Chondrocyte (in vitro differentiated cells): ENCODE measurements around the gene SLC16A13. TPM values are rescaled to one million over a fixed set of nuclear protein-coding genes. Genes with fewer than 3 reads are reported as not detected.

Experiments
- DNase-seq: peaks from one replicate; pipeline ENCODE4 v3.0.0; 2021; ENCODE audit warnings: mixed read lengths, low spot score
- H3K27ac Mint-ChIP-seq: one replicate; pipeline ENCODE4 v1.8.0; 2021; ENCODE audit warnings: mild to moderate bottlenecking, moderate library complexity, mixed read lengths; ENCODE audit not compliant: unreplicated experiment
- H3K27me3 Mint-ChIP-seq: 2 replicates; pipeline ENCODE4 v1.8.0; 2021; ENCODE audit warnings: low read depth, mixed read lengths
- H3K36me3 Mint-ChIP-seq: 2 replicates; pipeline ENCODE4 v1.8.0; 2021; ENCODE audit warnings: low read depth, mixed read lengths
- H3K4me1 Mint-ChIP-seq: 2 replicates; pipeline ENCODE4 v1.8.0; 2021; ENCODE audit warnings: low read depth, mild to moderate bottlenecking, mixed read lengths
- H3K4me3 Mint-ChIP-seq: one replicate; pipeline ENCODE4 v1.8.0; 2021; ENCODE audit warnings: mild to moderate bottlenecking, moderate library complexity, mixed read lengths; ENCODE audit not compliant: unreplicated experiment
- H3K9me3 Mint-ChIP-seq: 2 replicates; pipeline ENCODE4 v1.8.0; 2021; ENCODE audit warnings: low read depth, mixed read lengths
- CTCF ChIP-seq: fragments of 200-600 bp; sonication (generic); IDR thresholded peaks from 2 replicates; pipeline ENCODE4 v1.5.0; 2021; ENCODE audit warnings: antibody characterized with exemption, mild to moderate bottlenecking, moderate library complexity
- total RNA-seq: library from RNA; stranded (reverse); gene quantifications from 3 replicates; pipeline ENCODE4 v1.2.1, GENCODE V29; 2021

Gene SLC16A13
- total RNA-seq, 1 donor from 2014 or later, result 4.8 TPM

GRCh38 chr17:7026471-7027115 lies 9.2 kb upstream of the SLC16A13 start:
- H3K27me3 Mint-ChIP-seq, result peaks cover 11% of the 10 kb centered on the region
- DNase-seq, result no peak
- no peak overlapping the region for H3K4me3 Mint-ChIP-seq
- H3K4me1 Mint-ChIP-seq, result peaks cover 7% of the 10 kb centered on the region
- H3K36me3 Mint-ChIP-seq, result no peaks in the 10 kb centered on the region
- H3K9me3 Mint-ChIP-seq, result no peaks in the 10 kb centered on the region
- H3K27ac Mint-ChIP-seq, result no peak overlapping the region
- TF ChIP-seq CTCF, result no peak

DNA sequence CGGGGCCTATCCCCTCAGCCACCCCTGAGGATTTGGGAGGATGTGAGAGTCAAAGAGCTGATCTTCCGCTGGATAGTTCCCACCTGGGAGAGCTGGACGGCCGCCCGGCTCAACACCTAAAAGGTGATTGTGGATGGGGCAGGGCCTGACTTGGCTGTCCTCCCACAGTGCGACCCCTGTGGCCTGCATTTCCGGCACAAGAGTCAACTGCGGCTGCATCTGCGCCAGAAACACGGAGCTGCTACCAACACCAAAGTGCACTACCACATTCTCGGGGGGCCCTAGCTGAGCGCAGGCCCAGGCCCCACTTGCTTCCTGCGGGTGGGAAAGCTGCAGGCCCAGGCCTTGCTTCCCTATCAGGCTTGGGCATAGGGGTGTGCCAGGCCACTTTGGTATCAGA lies 8.5 kb upstream of the SLC16A13 start:
- TF ChIP-seq CTCF, result no peak
- Mint-ChIP-seq H3K36me3 (no peaks in the 10 kb centered on the region), H3K4me1 (peaks cover 7% of the 10 kb centered on the region), H3K9me3 (no peaks in the 10 kb centered on the region), H3K27ac (no peak overlapping the region), H3K4me3 (no peak overlapping the region), H3K27me3 (peaks cover 11% of the 10 kb centered on the region)
- no peak for DNase-seq

GRCh38 chr17:7029096-7029495 lies 6.7 kb upstream of the SLC16A13 start:
- H3K36me3 Mint-ChIP-seq, result no peaks in the 10 kb centered on the region
- H3K9me3 Mint-ChIP-seq, result no peaks in the 10 kb centered on the region
- no peak for TF ChIP-seq CTCF
- DNase-seq, result no peak
- no peak overlapping the region for H3K27ac Mint-ChIP-seq
- H3K4me1 Mint-ChIP-seq, result no peaks in the 10 kb centered on the region
- no peak overlapping the region for H3K4me3 Mint-ChIP-seq
- no peaks in the 10 kb centered on the region for H3K27me3 Mint-ChIP-seq

GRCh38 chr17:7029659-7030058 lies 6.2 kb upstream of the SLC16A13 start:
- no peak for DNase-seq
- Mint-ChIP-seq H3K4me1 (no peaks in the 10 kb centered on the region), H3K27me3 (no peaks in the 10 kb centered on the region), H3K36me3 (no peaks in the 10 kb centered on the region), H3K4me3 (no peak overlapping the region), H3K9me3 (no peaks in the 10 kb centered on the region), H3K27ac (no peak overlapping the region)
- TF ChIP-seq CTCF, result no peak

DNA sequence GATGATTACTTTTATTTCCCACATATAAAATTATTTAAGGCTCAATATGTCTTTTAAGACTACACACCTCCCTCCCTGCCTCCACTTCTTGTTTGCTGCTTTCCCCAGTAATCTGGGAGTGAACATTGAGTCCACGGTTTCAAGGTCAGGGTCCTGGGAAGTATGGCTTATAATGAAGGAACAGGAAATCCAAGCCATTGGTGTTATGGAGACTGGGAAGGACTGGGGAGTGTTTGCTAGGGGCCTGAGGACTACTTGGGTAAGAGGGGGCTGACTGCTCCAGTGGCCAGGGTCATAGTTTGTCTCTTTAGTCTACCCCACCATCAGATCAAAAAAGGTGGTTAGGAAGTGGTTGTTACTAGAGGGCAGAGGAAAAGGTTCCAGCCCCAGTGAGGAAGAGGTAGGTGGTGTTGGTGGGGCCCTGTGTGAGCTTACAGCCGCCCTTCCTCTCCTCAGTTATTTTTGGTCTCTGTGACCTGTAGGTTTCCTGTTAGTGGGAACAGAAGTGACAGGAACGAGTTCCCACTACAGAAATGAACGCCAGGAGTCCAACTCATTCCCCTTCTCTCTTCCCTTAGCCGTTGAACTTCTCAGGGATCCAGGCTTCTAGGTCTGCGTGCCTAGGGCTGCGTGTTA lies 742 bp upstream of the SLC16A13 start:
- no peaks in the 10 kb centered on the region for H3K36me3 Mint-ChIP-seq
- H3K27me3 Mint-ChIP-seq, result no peaks in the 10 kb centered on the region
- peaks cover 16% of the 10 kb centered on the region for H3K4me1 Mint-ChIP-seq
- no peak for DNase-seq
- H3K27ac Mint-ChIP-seq, result peak overlapping the region; percentile 89
- no peaks in the 10 kb centered on the region for H3K9me3 Mint-ChIP-seq
- TF ChIP-seq CTCF, result no peak
- H3K4me3 Mint-ChIP-seq, result peak overlapping the region; percentile 89
